H9 (cell line): ENCODE measurements around the gene ZNF879. TPM values are rescaled to one million over a fixed set of nuclear protein-coding genes. Genes with fewer than 3 reads are reported as not detected.
A peak's percentile ranks its signal among the peaks of the same experiment; 100 is the strongest.

Experiments used
- DNase-seq: peaks from one replicate; pipeline ENCODE4 v3.0.0-alpha.2; 2017
- H2AFZ ChIP-seq: one replicate; pipeline ENCODE4 v1.6.1; 2013; ENCODE audit warnings: mild to moderate bottlenecking, low read length, control low read depth, moderate library complexity
- H2AK5ac ChIP-seq: 2 replicates; pipeline ENCODE4 v1.6.1; 2013; ENCODE audit warnings: low read length, control low read depth, mixed read lengths; ENCODE audit not compliant: insufficient read length
- H2BK120ac ChIP-seq: one replicate; pipeline ENCODE4 v1.6.1; 2013; ENCODE audit warnings: low read depth, mild to moderate bottlenecking, low read length, control low read depth, inconsistent platforms; ENCODE audit not compliant: poor library complexity, severe bottlenecking
- H2BK12ac ChIP-seq: 2 replicates; pipeline ENCODE4 v1.6.1; 2013; ENCODE audit warnings: low read length, control low read depth, mixed read lengths, low read depth; ENCODE audit not compliant: insufficient read length
- H2BK15ac ChIP-seq: 2 replicates; pipeline ENCODE4 v1.6.1; 2013; ENCODE audit warnings: low read depth, low read length, control low read depth
- H2BK20ac ChIP-seq: one replicate; pipeline ENCODE4 v1.6.1; 2013; ENCODE audit warnings: low read depth, mild to moderate bottlenecking, low read length, control low read depth, inconsistent platforms; ENCODE audit not compliant: poor library complexity, severe bottlenecking
- H2BK5ac ChIP-seq: 2 replicates; pipeline ENCODE4 v1.6.1; 2013; ENCODE audit warnings: low read length, control low read depth, mixed read lengths; ENCODE audit not compliant: insufficient read length
- H3K14ac ChIP-seq: 2 replicates; pipeline ENCODE4 v1.6.1; 2013; ENCODE audit warnings: low read length, control low read depth; ENCODE audit not compliant: insufficient read depth
- H3K18ac ChIP-seq: 2 replicates; pipeline ENCODE4 v1.6.1; 2013; ENCODE audit warnings: low read depth, mild to moderate bottlenecking, mixed read lengths, low read length, control low read depth; ENCODE audit not compliant: insufficient read length
- H3K23ac ChIP-seq: 2 replicates; pipeline ENCODE4 v1.6.1; 2013; ENCODE audit warnings: low read length, control low read depth, mixed read lengths, low read depth; ENCODE audit not compliant: insufficient read length
- H3K23me2 ChIP-seq: 2 replicates; pipeline ENCODE4 v1.6.1; 2013; ENCODE audit warnings: low read depth, mild to moderate bottlenecking, mixed read lengths, low read length, control low read depth; ENCODE audit not compliant: insufficient read length, poor library complexity, severe bottlenecking
- H3K27ac ChIP-seq: 2 replicates; pipeline ENCODE4 v1.5.1; 2013; ENCODE audit warnings: low read length, control low read depth, mixed read lengths, low read depth; ENCODE audit not compliant: insufficient read length
- H3K27me3 ChIP-seq: 2 replicates; pipeline ENCODE4 v1.6.1; 2013; ENCODE audit warnings: low read length, control low read depth, inconsistent platforms; ENCODE audit not compliant: insufficient read depth
- H3K4ac ChIP-seq: 2 replicates; pipeline ENCODE4 v1.6.1; 2013; ENCODE audit warnings: low read depth, mild to moderate bottlenecking, control low read depth, inconsistent platforms, low read length, moderate library complexity
- H3K4me1 ChIP-seq: 2 replicates; pipeline ENCODE4 v1.6.1; 2013; ENCODE audit warnings: low read length, control low read depth, inconsistent platforms; ENCODE audit not compliant: insufficient read depth
- H3K4me2 ChIP-seq: 2 replicates; pipeline ENCODE4 v1.6.1; 2013; ENCODE audit warnings: low read length, control low read depth, mixed read lengths; ENCODE audit not compliant: insufficient read length, insufficient read depth
- H3K56ac ChIP-seq: 2 replicates; pipeline ENCODE4 v1.6.1; 2013; ENCODE audit warnings: low read depth, mild to moderate bottlenecking, mixed read lengths, low read length, control low read depth; ENCODE audit not compliant: insufficient read length
- H3K79me1 ChIP-seq: 2 replicates; pipeline ENCODE4 v1.6.1; 2013; ENCODE audit warnings: low read depth, mild to moderate bottlenecking, moderate library complexity, low read length, control low read depth, inconsistent platforms; ENCODE audit not compliant: insufficient read depth, poor library complexity, severe bottlenecking
- H3K79me2 ChIP-seq: 2 replicates; pipeline ENCODE4 v1.6.1; 2013; ENCODE audit warnings: low read length, control low read depth, inconsistent platforms; ENCODE audit not compliant: insufficient read depth
- H3K9ac ChIP-seq: 2 replicates; pipeline ENCODE4 v1.6.1; 2013; ENCODE audit warnings: low read length, control low read depth, mixed read lengths; ENCODE audit not compliant: insufficient read length; ENCODE audit errors: extremely low read depth
- H3K9me3 ChIP-seq: one replicate; pipeline ENCODE4 v1.6.1; 2013; ENCODE audit warnings: low read depth, low read length, inconsistent platforms; ENCODE audit not compliant: control insufficient read depth
- H3T11ph ChIP-seq: one replicate; pipeline ENCODE4 v1.6.1; 2013; ENCODE audit warnings: mild to moderate bottlenecking, low read length, control low read depth, inconsistent platforms
- H4K20me1 ChIP-seq: one replicate; pipeline ENCODE4 v1.6.1; 2013; ENCODE audit not compliant: control insufficient read depth, insufficient read length, insufficient read depth
- H4K5ac ChIP-seq: 2 replicates; pipeline ENCODE4 v1.6.1; 2013; ENCODE audit warnings: low read depth, mild to moderate bottlenecking, mixed read lengths, low read length, control low read depth; ENCODE audit not compliant: insufficient read length
- H4K8ac ChIP-seq: replicated peaks from 2 replicates; pipeline ENCODE4 v1.6.1; 2013; ENCODE audit warnings: low read length, control low read depth, mixed read lengths, low read depth; ENCODE audit not compliant: insufficient read length
- H4K91ac ChIP-seq: 2 replicates; pipeline ENCODE4 v1.6.1; 2013; ENCODE audit warnings: low read depth, mild to moderate bottlenecking, moderate library complexity, mixed read lengths, low read length, control low read depth; ENCODE audit not compliant: insufficient read length
- H3K27ac Mint-ChIP-seq, 3 experiments: 2 replicates in 2 of 3; 3 replicates in 1 of 3; pipeline ENCODE4 v1.8.0; 2020 to 2021; ENCODE audit warnings: mixed read lengths in 3 of 3, mild to moderate bottlenecking in 1 of 3, moderate library complexity in 1 of 3
- H3K27me3 Mint-ChIP-seq: 2 replicates; pipeline ENCODE4 v1.8.0; 2021; ENCODE audit warnings: low read depth, mild to moderate bottlenecking, moderate library complexity, mixed read lengths
- H3K36me3 Mint-ChIP-seq, 3 experiments: 2 replicates in 2 of 3; 3 replicates in 1 of 3; pipeline ENCODE4 v1.8.0; 2020 to 2021; ENCODE audit warnings: low read depth in 3 of 3, mixed read lengths in 3 of 3; ENCODE audit not compliant: insufficient read depth in 1 of 3
- H3K4me1 Mint-ChIP-seq, 2 experiments: 2 replicates each; pipeline ENCODE4 v1.8.0; 2020; ENCODE audit warnings: mixed read lengths in 2 of 2
- H3K4me3 Mint-ChIP-seq, 2 experiments: 2 replicates in 1 of 2; 3 replicates in 1 of 2; pipeline ENCODE4 v1.8.0; 2020 to 2021; ENCODE audit warnings: mild to moderate bottlenecking in 2 of 2, mixed read lengths in 2 of 2, moderate library complexity in 1 of 2
- H3K9me3 Mint-ChIP-seq, 2 experiments: 2 replicates in 1 of 2; 3 replicates in 1 of 2; pipeline ENCODE4 v1.8.0; 2020; ENCODE audit warnings: mild to moderate bottlenecking in 2 of 2, mixed read lengths in 2 of 2, moderate library complexity in 1 of 2
- WGBS: extraction: QIAGEN DNeasy Blood & Tissue Kit; methylation state at CpG from one replicate; pipeline ENCODE4 v1.1.7; 2013; ENCODE audit warnings: missing lambda C conversion rate, low lambda C conversion rate, mixed read lengths; ENCODE audit not compliant: insufficient read length; ENCODE audit errors: extremely low coverage; 5-methylcytosine and 5-hydroxymethylcytosine counted together
- total RNA-seq: library from RNA; stranded (reverse); gene quantifications from 2 replicates; pipeline ENCODE4 v1.2.1, GENCODE V29; 2021
- TF ChIP-seq, protein P1 (sequence below): fragments of 200-600 bp; sonication (generic); conservative IDR thresholded peaks from 3 replicates; pipeline ENCODE4 v1.8.0; 2021; ENCODE audit warnings: antibody characterized with exemption, mild to moderate bottlenecking

ZNF879 gene
- total RNA-seq, 1 experiment from 2014 or later, result 5.4 TPM

GRCh38 chr5:178984145-178985072, 39.2 kb upstream of the ZNF879 start:
- WGBS, result no CpG with 5 or more reads among the region's 37 CpGs
- Histone ChIP-seq H2BK20ac (no peak overlapping the region), H2BK12ac (no peak overlapping the region), H3K56ac (no peak overlapping the region), H3K9me3 (peaks cover 82% of the 10 kb centered on the region), H3K4me1 (no peaks in the 10 kb centered on the region), H3K23ac (no peak overlapping the region), H3K23me2 (no peaks in the 10 kb centered on the region), H2BK15ac (no peak overlapping the region), H2BK120ac (no peak overlapping the region), H2BK5ac (no peak overlapping the region), H3K4me2 (no peak overlapping the region), H2AK5ac (no peak overlapping the region), H3K79me1 (no peaks in the 10 kb centered on the region), H4K91ac (no peak overlapping the region), H4K8ac (no peak overlapping the region), H4K20me1 (no peaks in the 10 kb centered on the region), H4K5ac (no peak overlapping the region), H3K4ac (no peak overlapping the region), H2AFZ (no peak overlapping the region), H3K79me2 (no peaks in the 10 kb centered on the region), H3K27ac (no peak overlapping the region), H3K9ac (no peak overlapping the region), H3T11ph (no peak overlapping the region), H3K14ac (no peak overlapping the region), H3K27me3 (no peaks in the 10 kb centered on the region), H3K18ac (no peak overlapping the region)
- Mint-ChIP-seq H3K27me3 (peaks cover 20% of the 10 kb centered on the region), H3K9me3 (peaks cover 85 to 96% of the 10 kb centered on the region in 2 experiments), H3K36me3 (peaks cover 16 to 40% (median 21%) of the 10 kb centered on the region in 3 experiments), H3K4me3 (peak overlapping the region in 1 of 2 experiments; percentile 46; a peak in 1 of 5 replicates), H3K27ac (no peak overlapping the region), H3K4me1 (no peaks in the 10 kb centered on the region)
- TF ChIP-seq, protein P1, sequence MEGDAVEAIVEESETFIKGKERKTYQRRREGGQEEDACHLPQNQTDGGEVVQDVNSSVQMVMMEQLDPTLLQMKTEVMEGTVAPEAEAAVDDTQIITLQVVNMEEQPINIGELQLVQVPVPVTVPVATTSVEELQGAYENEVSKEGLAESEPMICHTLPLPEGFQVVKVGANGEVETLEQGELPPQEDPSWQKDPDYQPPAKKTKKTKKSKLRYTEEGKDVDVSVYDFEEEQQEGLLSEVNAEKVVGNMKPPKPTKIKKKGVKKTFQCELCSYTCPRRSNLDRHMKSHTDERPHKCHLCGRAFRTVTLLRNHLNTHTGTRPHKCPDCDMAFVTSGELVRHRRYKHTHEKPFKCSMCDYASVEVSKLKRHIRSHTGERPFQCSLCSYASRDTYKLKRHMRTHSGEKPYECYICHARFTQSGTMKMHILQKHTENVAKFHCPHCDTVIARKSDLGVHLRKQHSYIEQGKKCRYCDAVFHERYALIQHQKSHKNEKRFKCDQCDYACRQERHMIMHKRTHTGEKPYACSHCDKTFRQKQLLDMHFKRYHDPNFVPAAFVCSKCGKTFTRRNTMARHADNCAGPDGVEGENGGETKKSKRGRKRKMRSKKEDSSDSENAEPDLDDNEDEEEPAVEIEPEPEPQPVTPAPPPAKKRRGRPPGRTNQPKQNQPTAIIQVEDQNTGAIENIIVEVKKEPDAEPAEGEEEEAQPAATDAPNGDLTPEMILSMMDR, result no peak
- DNase-seq, result no peak
